Epithelial cell of umbilical artery (primary cell): Measurements from ENCODE around the gene CFAP119. TPM values are rescaled to one million over a fixed set of nuclear protein-coding genes. Genes with fewer than 3 reads are reported as not detected.

ENCODE experiments used
- total RNA-seq: library from RNA; depleted of rRNA; stranded (reverse); fragments of >200 nt; gene quantifications from 2 replicates; pipeline ENCODE4 v1.2.3, GENCODE V29; 2014

Gene CFAP119
- 1.5 and 1.6 TPM in 2 replicates for total RNA-seq

GRCh38 chr16:30761928-30762902 is at the start of gene CFAP119, which contains the start of gene RNF40:
Gene CFAP119 (minus strand): TSS chr16:30762062. CDS start chr16:30761748, 314 bp downstream.
Gene RNF40 (plus strand): TSS chr16:30762322. CDS start chr16:30762546, 224 bp downstream.

GRCh38 chr16:30786936-30787612 is 25.2 kb upstream of the CFAP119 start, which contains the start of gene ZNF629:
Gene ZNF629 (minus strand): TSS chr16:30787205. CDS start chr16:30784482, 2,723 bp downstream.

GRCh38 chr16:30747799-30748633 is 13.8 kb downstream of the CFAP119 start, which contains the start of gene PHKG2:
Gene PHKG2 (plus strand): TSS chr16:30748425. CDS start chr16:30748821, 396 bp downstream.

Other genes with a start within 250 kb of the CFAP119 start
- gene ZNF768, start 235.5 kb downstream of the CFAP119 start, total RNA-seq: 16.6 and 17.8 TPM in 2 replicates
- 5.2 and 6.7 TPM in 2 replicates for gene ZNF747, start 227.2 kb downstream of the CFAP119 start, total RNA-seq
- 2.3 and 2.9 TPM in 2 replicates for gene ZNF764, start 203.7 kb downstream of the CFAP119 start, total RNA-seq
- 4.7 and 6.5 TPM in 2 replicates for gene ZNF688, start 190.3 kb downstream of the CFAP119 start, total RNA-seq
- 6.2 and 6.7 TPM in 2 replicates for gene ZNF785, start 176.4 kb downstream of the CFAP119 start, total RNA-seq
- 3.2 and 4.7 TPM in 2 replicates for gene ZNF689, start 151.7 kb downstream of the CFAP119 start, total RNA-seq
- gene PRR14, start 111.1 kb downstream of the CFAP119 start, total RNA-seq: 4.0 and 6.8 TPM in 2 replicates
- gene FBRS, start 103.6 kb downstream of the CFAP119 start, total RNA-seq: 10.4 and 17.2 TPM in 2 replicates
- 15.9 and 30.9 TPM in 2 replicates for gene SRCAP, start 62.9 kb downstream of the CFAP119 start, total RNA-seq
- 23.7 and 24.5 TPM in 2 replicates for gene PHKG2, start 13.6 kb downstream of the CFAP119 start, total RNA-seq
- 57.8 and 73.3 TPM in 2 replicates for gene RNF40, start 260 bp upstream of the CFAP119 start, total RNA-seq
- 4.4 and 5.8 TPM in 2 replicates for gene ZNF629, start 25.1 kb upstream of the CFAP119 start, total RNA-seq
- gene BCL7C, start 132.0 kb upstream of the CFAP119 start, total RNA-seq: 32.2 and 37.2 TPM in 2 replicates
- under 0.01 TPM in 1 of 2 replicates, not detected in the other for gene CTF1, start 134.6 kb upstream of the CFAP119 start, total RNA-seq
- 21.7 and 27.3 TPM in 2 replicates for gene FBXL19, start 161.5 kb upstream of the CFAP119 start, total RNA-seq
- 18.8 and 21.1 TPM in 2 replicates for gene ORAI3, start 187.0 kb upstream of the CFAP119 start, total RNA-seq
- gene SETD1A, start 195.7 kb upstream of the CFAP119 start, total RNA-seq: 1.6 and 2.1 TPM in 2 replicates
- 2.3 and 2.6 TPM in 2 replicates for gene HSD3B7, start 223.1 kb upstream of the CFAP119 start, total RNA-seq
- gene STX1B, start 248.6 kb upstream of the CFAP119 start, total RNA-seq: under 0.01 TPM in 2 replicates